SK-N-SH (cell line): Measurements from ENCODE around the gene ADAMTS9. TPM values are rescaled to one million over a fixed set of nuclear protein-coding genes. Genes with fewer than 3 reads are reported as not detected.

ENCODE experiments used
- CTCF ChIA-PET: fragments of 300-600, 350-600 bp; formaldehyde crosslinking; extraction: SDS; loops from one replicate; lab custom pipeline; 2021; lab: Yijun Ruan, JAX
- POLR2A ChIA-PET: fragments of 350-600 bp; sonication (Branson Sonifier 250); formaldehyde crosslinking; extraction: SDS; loops from one replicate; lab custom pipeline; 2020; ENCODE audit warnings: antibody characterized with exemption, inconsistent platforms; lab: Yijun Ruan, JAX
- DNase-seq: peaks from one replicate; pipeline ENCODE4 v3.0.0; 2012
- H2AFZ ChIP-seq: fragments of 200-600 bp; sonication (generic); 2 replicates; pipeline ENCODE4 v1.8.1; 2016; ENCODE audit warnings: antibody characterized with exemption, mild to moderate bottlenecking, low read depth
- H3F3A ChIP-seq: fragments of 200-600 bp; sonication (generic); replicated peaks from 2 replicates; pipeline ENCODE3; 2016; ENCODE audit warnings: antibody characterized with exemption, mild to moderate bottlenecking; ENCODE audit not compliant: insufficient read depth
- H3K27ac ChIP-seq, 2 experiments: fragments of 200-500 bp in 1 of 2; fragments of 200-600 bp in 1 of 2; sonication (Bioruptor generic) in 1 of 2; sonication (generic), shearing (Covaris generic) in 1 of 2; 2 replicates each; pipeline versions ENCODE4 v1.5.1 to v1.6.1; 2014 to 2016; ENCODE audit warnings: low read depth in 2 of 2, inconsistent platforms in 1 of 2, low read length in 1 of 2, mild to moderate bottlenecking in 1 of 2, mixed read lengths in 1 of 2
- H3K27me3 ChIP-seq: fragments of 200-600 bp; sonication (generic), shearing (Covaris generic); 2 replicates; pipeline ENCODE4 v1.6.1; 2016; ENCODE audit warnings: mixed run types; ENCODE audit not compliant: insufficient read depth
- H3K36me3 ChIP-seq, 2 experiments: fragments of 200-500 bp in 1 of 2; fragments of 200-600 bp in 1 of 2; sonication (Bioruptor generic) in 1 of 2; sonication (generic) in 1 of 2; replicated peaks in 1 of 2; 2 replicates each; pipeline versions ENCODE3 to v1.5.1; 2014 to 2016; ENCODE audit warnings: low read length in 1 of 2, mild to moderate bottlenecking in 1 of 2; ENCODE audit not compliant: insufficient read depth in 2 of 2, control insufficient read depth in 1 of 2
- H3K4me1 ChIP-seq, 2 experiments: fragments of 200-500 bp in 1 of 2; fragments of 200-600 bp in 1 of 2; sonication (Bioruptor generic) in 1 of 2; sonication (generic), shearing (Covaris generic) in 1 of 2; 2 replicates each; pipeline versions ENCODE4 v1.5.1 to v1.6.1; 2014 to 2016; ENCODE audit warnings: low read depth in 1 of 2, low read length in 1 of 2, mixed run types in 1 of 2; ENCODE audit not compliant: insufficient read depth in 2 of 2, control insufficient read depth in 1 of 2
- H3K4me2 ChIP-seq: fragments of 200-600 bp; sonication (generic), shearing (Covaris generic); 2 replicates; pipeline ENCODE4 v1.6.1; 2017; ENCODE audit warnings: mixed run types
- H3K4me3 ChIP-seq, 2 experiments: fragments of 200-500 bp in 1 of 2; fragments of 200-600 bp in 1 of 2; sonication (Bioruptor generic) in 1 of 2; sonication (generic), shearing (Covaris generic) in 1 of 2; 2 replicates each; pipeline versions ENCODE4 v1.5.1 to v1.8.1; 2014 to 2016; ENCODE audit warnings: low read depth in 2 of 2, inconsistent platforms in 1 of 2, low read length in 1 of 2, mild to moderate bottlenecking in 1 of 2, mixed read lengths in 1 of 2, moderate library complexity in 1 of 2
- H3K79me2 ChIP-seq: fragments of 200-600 bp; sonication (generic); 2 replicates; pipeline ENCODE4 v1.8.1; 2017; ENCODE audit warnings: mild to moderate bottlenecking; ENCODE audit not compliant: insufficient read depth
- H3K9ac ChIP-seq: fragments of 200-600 bp; sonication (generic); 2 replicates; pipeline ENCODE4 v1.6.1; 2017; ENCODE audit warnings: mixed run types
- H3K9me2 ChIP-seq: fragments of 200-600 bp; sonication (generic); 2 replicates; pipeline ENCODE4 v1.6.1; 2017; ENCODE audit warnings: mixed run types
- H3K9me3 ChIP-seq: fragments of 200-600 bp; sonication (generic); 2 replicates; pipeline ENCODE4 v1.6.1; 2017; ENCODE audit warnings: mixed run types, mild to moderate bottlenecking, moderate library complexity
- H4K20me1 ChIP-seq: fragments of 200-600 bp; sonication (generic); 2 replicates; pipeline ENCODE4 v1.6.1; 2017; ENCODE audit warnings: mild to moderate bottlenecking, mixed run types; ENCODE audit not compliant: insufficient read depth
- CHD2 ChIP-seq: fragments of 150-350 bp; IDR thresholded peaks from 2 replicates; pipeline ENCODE4 v1.6.1; 2018; ENCODE audit warnings: low read length; ENCODE audit not compliant: partially characterized antibody
- EP300 ChIP-seq, 2 experiments: IDR thresholded peaks; 2 replicates each; pipeline versions ENCODE4 v1.4.0 to v1.6.1; 2012; ENCODE audit warnings: borderline replicate concordance in 1 of 2, low read depth in 1 of 2, low read length in 1 of 2
- FOXJ3 ChIP-seq: sonication (generic); formaldehyde crosslinking; IDR thresholded peaks from 2 replicates; pipeline ENCODE4 v1.5.1; 2020; ENCODE audit warnings: mild to moderate bottlenecking, missing genetic modification reagents
- GABPA ChIP-seq: IDR thresholded peaks from 2 replicates; pipeline ENCODE4 v1.4.0; 2012; ENCODE audit warnings: low read depth, mild to moderate bottlenecking
- GATA2 ChIP-seq: sonication (generic); formaldehyde crosslinking; IDR thresholded peaks from 2 replicates; pipeline ENCODE4 v1.5.0; 2020; ENCODE audit warnings: mild to moderate bottlenecking, missing genetic modification reagents
- MXI1 ChIP-seq: IDR thresholded peaks from 2 replicates; pipeline ENCODE4 v1.6.1; 2012; ENCODE audit warnings: mild to moderate bottlenecking, low read depth, low read length, improper control_type of control experiment
- NFIC ChIP-seq: IDR thresholded peaks from 2 replicates; pipeline ENCODE4 v1.4.0; 2012; ENCODE audit warnings: borderline replicate concordance
- RAD21 ChIP-seq: IDR thresholded peaks from 2 replicates; pipeline ENCODE4 v1.6.1; 2012; ENCODE audit warnings: mild to moderate bottlenecking, low read length
- RCOR1 ChIP-seq: fragments of 150-350 bp; IDR thresholded peaks from 2 replicates; pipeline ENCODE4 v1.6.1; 2017; ENCODE audit warnings: antibody characterized with exemption, low read length
- SIN3A ChIP-seq: IDR thresholded peaks from 2 replicates; pipeline ENCODE4 v1.6.1; 2012; ENCODE audit warnings: low read depth, mild to moderate bottlenecking, low read length, moderate library complexity, borderline replicate concordance
- SMC3 ChIP-seq: IDR thresholded peaks from 2 replicates; pipeline ENCODE4 v1.6.1; 2012; ENCODE audit warnings: low read depth, low read length, improper control_type of control experiment
- TCF12 ChIP-seq: IDR thresholded peaks from 2 replicates; pipeline ENCODE4 v1.4.0; 2012
- WGBS: methylation state at CpG from one replicate; pipeline ENCODE4 v1.1.6; 2017; ENCODE audit warnings: low lambda C conversion rate; 5-methylcytosine and 5-hydroxymethylcytosine counted together
- polyA plus RNA-seq, 3 experiments: library from polyadenylated mRNA; depleted of rRNA; stranded (reverse); fragments of >200 nt; gene quantifications; 2 replicates each; pipeline ENCODE4 v1.2.3, GENCODE V29; 2012
- TF ChIP-seq, protein P1 (sequence below): IDR thresholded peaks from 2 replicates; pipeline ENCODE4 v1.6.1; 2012; ENCODE audit warnings: mild to moderate bottlenecking, low read depth, low read length, moderate library complexity
- TF ChIP-seq, protein P2 (sequence below): fragments of 150-350 bp; IDR thresholded peaks from 2 replicates; pipeline ENCODE4 v1.6.1; 2017; ENCODE audit warnings: antibody characterized with exemption, low read length, low read depth, borderline replicate concordance
- TF ChIP-seq, protein P3 (sequence below): IDR thresholded peaks from 2 replicates; pipeline ENCODE4 v1.4.0; 2012; ENCODE audit warnings: low read depth, borderline replicate concordance
- TF ChIP-seq, protein P4 (sequence below): fragments of 150-350 bp; IDR thresholded peaks from 2 replicates; pipeline ENCODE4 v1.6.1; 2016; ENCODE audit warnings: mild to moderate bottlenecking, low read depth, low read length

ADAMTS9 gene
- polyA plus RNA-seq, 1 of the 3 experiments (the other 2 are of a cell fraction), result 4.1 TPM

DNA sequence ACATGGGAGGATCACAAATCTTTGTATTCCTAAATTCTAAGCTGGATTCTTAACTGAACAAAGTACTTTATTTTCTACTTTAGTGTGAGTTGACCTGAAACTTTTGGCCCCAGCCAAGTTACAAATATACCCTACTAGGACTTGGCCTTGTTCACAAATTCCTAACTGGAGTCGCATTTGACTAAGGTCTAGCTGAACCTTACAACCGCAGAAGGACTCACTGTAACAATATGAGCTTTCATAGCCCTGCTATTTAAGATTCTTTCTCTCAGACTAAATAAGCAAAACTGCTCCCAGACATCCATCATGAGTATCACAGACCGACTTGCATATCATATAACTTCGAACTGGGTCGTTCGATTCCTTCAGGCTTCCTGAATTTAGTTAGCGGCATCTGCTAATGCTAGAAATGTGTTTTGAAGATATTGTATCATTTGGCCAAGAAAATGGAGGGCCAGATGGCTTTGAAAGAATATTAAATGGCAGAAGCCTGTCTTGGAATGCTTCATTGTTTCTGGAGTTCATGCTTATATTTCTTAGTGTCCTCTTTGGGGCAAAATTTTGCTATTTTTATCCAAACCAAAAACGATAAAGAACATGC lies 28.4 kb upstream of the ADAMTS9 start:
- no peaks in the 10 kb centered on the region for H3K79me2 ChIP-seq
- no peaks in the 10 kb centered on the region for H3K9me3 ChIP-seq
- POLR2A ChIA-PET, result no interaction called here
- H3K4me3 ChIP-seq, result no peak overlapping the region
- TF ChIP-seq MXI1 (no peak), SMC3 (no peak), CHD2 (no peak), GABPA (no peak), FOXJ3 (no peak), SIN3A (no peak), RAD21 (no peak), NFIC (no peak)
- TF ChIP-seq, protein P1, sequence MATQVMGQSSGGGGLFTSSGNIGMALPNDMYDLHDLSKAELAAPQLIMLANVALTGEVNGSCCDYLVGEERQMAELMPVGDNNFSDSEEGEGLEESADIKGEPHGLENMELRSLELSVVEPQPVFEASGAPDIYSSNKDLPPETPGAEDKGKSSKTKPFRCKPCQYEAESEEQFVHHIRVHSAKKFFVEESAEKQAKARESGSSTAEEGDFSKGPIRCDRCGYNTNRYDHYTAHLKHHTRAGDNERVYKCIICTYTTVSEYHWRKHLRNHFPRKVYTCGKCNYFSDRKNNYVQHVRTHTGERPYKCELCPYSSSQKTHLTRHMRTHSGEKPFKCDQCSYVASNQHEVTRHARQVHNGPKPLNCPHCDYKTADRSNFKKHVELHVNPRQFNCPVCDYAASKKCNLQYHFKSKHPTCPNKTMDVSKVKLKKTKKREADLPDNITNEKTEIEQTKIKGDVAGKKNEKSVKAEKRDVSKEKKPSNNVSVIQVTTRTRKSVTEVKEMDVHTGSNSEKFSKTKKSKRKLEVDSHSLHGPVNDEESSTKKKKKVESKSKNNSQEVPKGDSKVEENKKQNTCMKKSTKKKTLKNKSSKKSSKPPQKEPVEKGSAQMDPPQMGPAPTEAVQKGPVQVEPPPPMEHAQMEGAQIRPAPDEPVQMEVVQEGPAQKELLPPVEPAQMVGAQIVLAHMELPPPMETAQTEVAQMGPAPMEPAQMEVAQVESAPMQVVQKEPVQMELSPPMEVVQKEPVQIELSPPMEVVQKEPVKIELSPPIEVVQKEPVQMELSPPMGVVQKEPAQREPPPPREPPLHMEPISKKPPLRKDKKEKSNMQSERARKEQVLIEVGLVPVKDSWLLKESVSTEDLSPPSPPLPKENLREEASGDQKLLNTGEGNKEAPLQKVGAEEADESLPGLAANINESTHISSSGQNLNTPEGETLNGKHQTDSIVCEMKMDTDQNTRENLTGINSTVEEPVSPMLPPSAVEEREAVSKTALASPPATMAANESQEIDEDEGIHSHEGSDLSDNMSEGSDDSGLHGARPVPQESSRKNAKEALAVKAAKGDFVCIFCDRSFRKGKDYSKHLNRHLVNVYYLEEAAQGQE, result no peak
- TF ChIP-seq, protein P2, sequence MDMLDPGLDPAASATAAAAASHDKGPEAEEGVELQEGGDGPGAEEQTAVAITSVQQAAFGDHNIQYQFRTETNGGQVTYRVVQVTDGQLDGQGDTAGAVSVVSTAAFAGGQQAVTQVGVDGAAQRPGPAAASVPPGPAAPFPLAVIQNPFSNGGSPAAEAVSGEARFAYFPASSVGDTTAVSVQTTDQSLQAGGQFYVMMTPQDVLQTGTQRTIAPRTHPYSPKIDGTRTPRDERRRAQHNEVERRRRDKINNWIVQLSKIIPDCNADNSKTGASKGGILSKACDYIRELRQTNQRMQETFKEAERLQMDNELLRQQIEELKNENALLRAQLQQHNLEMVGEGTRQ, result no peak
- TF ChIP-seq, all 33 proteins: peak for 0
- DNase-seq, result no peak
- no peak overlapping the region for H3K4me2 ChIP-seq
- H3F3A ChIP-seq, result no peaks in the 10 kb centered on the region
- no peaks in the 10 kb centered on the region for H3K27me3 ChIP-seq
- CTCF ChIA-PET, result no interaction called here
- no peak overlapping the region for H3K9ac ChIP-seq
- peaks cover 0 to 2% of the 10 kb centered on the region in 2 experiments; a peak in 1 of 4 replicates for H3K4me1 ChIP-seq
- no peak overlapping the region for H3K27ac ChIP-seq
- H3K36me3 ChIP-seq, result no peaks in the 10 kb centered on the region
- 82% methylated on average over 8 of the region's 8 CpGs for WGBS
- no peak overlapping the region for H2AFZ ChIP-seq
- H4K20me1 ChIP-seq, result no peaks in the 10 kb centered on the region
- H3K9me2 ChIP-seq, result no peaks in the 10 kb centered on the region

- ChIA-PET POLR2A (no interaction called here), CTCF (interaction anchor here (0.7 kb wide), 1 partner anchor 17 kb away, joined by 3 read pairs; no protein-coding TSS in a partner anchor)
- Histone ChIP-seq H3K36me3 (no peaks in the 10 kb centered on the region), H4K20me1 (no peaks in the 10 kb centered on the region), H3K27ac (no peak overlapping the region), H3K4me2 (no peak overlapping the region), H3K4me1 (peaks cover 0 to 2% of the 10 kb centered on the region in 2 experiments; a peak in 1 of 4 replicates), H3K9me2 (no peaks in the 10 kb centered on the region), H2AFZ (no peak overlapping the region), H3K9ac (no peak overlapping the region), H3F3A (no peaks in the 10 kb centered on the region), H3K79me2 (no peaks in the 10 kb centered on the region), H3K9me3 (no peaks in the 10 kb centered on the region), H3K27me3 (no peaks in the 10 kb centered on the region), H3K4me3 (no peak overlapping the region)
- no peak for DNase-seq
- WGBS, result 68% methylated on average over 9 of the region's 9 CpGs
- TF ChIP-seq, protein P3, sequence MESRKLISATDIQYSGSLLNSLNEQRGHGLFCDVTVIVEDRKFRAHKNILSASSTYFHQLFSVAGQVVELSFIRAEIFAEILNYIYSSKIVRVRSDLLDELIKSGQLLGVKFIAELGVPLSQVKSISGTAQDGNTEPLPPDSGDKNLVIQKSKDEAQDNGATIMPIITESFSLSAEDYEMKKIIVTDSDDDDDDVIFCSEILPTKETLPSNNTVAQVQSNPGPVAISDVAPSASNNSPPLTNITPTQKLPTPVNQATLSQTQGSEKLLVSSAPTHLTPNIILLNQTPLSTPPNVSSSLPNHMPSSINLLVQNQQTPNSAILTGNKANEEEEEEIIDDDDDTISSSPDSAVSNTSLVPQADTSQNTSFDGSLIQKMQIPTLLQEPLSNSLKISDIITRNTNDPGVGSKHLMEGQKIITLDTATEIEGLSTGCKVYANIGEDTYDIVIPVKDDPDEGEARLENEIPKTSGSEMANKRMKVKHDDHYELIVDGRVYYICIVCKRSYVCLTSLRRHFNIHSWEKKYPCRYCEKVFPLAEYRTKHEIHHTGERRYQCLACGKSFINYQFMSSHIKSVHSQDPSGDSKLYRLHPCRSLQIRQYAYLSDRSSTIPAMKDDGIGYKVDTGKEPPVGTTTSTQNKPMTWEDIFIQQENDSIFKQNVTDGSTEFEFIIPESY, result no peak
- TF ChIP-seq SIN3A (no peak), GATA2 (CRISPR knock-in tag) (no peak), CHD2 (no peak), EP300 (IDR thresholded peaks at IDR 0.05; ENCODE audit: borderline replicate concordance in 1 of 2, low read depth in 1 of 2, low read length in 1 of 2) (no peak), TCF12 (no peak), RCOR1 (no peak), NFIC (no peak)
- TF ChIP-seq, protein P4, sequence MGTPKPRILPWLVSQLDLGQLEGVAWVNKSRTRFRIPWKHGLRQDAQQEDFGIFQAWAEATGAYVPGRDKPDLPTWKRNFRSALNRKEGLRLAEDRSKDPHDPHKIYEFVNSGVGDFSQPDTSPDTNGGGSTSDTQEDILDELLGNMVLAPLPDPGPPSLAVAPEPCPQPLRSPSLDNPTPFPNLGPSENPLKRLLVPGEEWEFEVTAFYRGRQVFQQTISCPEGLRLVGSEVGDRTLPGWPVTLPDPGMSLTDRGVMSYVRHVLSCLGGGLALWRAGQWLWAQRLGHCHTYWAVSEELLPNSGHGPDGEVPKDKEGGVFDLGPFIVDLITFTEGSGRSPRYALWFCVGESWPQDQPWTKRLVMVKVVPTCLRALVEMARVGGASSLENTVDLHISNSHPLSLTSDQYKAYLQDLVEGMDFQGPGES, result no peak
Measured at GRCh38 chr3:64715211-64715982, 27.6 kb upstream of the ADAMTS9 start.
